ENCODE results near the gene METRNL. TPM values are rescaled to one million over a fixed set of nuclear protein-coding genes. Genes with fewer than 3 reads are reported as not detected.

Gene METRNL, protein sequence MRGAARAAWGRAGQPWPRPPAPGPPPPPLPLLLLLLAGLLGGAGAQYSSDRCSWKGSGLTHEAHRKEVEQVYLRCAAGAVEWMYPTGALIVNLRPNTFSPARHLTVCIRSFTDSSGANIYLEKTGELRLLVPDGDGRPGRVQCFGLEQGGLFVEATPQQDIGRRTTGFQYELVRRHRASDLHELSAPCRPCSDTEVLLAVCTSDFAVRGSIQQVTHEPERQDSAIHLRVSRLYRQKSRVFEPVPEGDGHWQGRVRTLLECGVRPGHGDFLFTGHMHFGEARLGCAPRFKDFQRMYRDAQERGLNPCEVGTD
- 106 and 238 TPM in 2 replicates for total RNA-seq

DNA sequence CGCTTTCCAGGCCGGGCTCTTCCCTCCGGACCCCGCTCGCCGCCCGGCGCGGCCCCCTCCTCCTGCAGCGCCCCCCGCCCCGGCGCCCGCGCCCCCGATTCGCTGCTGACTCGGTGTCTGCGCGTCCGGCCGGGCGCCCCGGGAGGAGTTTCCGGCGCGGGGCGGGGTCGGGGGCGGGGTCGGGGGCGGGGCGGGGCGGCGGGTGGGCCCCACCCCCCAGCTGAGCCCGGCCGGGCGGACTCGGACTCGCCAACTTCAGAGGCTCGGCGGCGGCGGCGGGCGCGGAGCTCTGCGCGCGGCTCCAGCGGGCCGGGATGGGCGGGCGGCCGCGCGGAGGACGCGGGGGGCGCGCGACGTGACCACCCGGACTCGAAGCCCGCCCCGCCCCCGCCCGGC, at the start of gene METRNL:
METRNL (plus strand) TSS at position 258 of the 396 bp plus-strand sequence. CDS start 207 bp downstream, outside the sequence.

Other genes starting within 250 kb of the METRNL start
- under 0.01 TPM in 1 of 2 replicates, not detected in the other for gene ZNF750, start 239.6 kb upstream of the METRNL start, total RNA-seq